Measurements from ENCODE around the gene HNRNPL.

DNA sequence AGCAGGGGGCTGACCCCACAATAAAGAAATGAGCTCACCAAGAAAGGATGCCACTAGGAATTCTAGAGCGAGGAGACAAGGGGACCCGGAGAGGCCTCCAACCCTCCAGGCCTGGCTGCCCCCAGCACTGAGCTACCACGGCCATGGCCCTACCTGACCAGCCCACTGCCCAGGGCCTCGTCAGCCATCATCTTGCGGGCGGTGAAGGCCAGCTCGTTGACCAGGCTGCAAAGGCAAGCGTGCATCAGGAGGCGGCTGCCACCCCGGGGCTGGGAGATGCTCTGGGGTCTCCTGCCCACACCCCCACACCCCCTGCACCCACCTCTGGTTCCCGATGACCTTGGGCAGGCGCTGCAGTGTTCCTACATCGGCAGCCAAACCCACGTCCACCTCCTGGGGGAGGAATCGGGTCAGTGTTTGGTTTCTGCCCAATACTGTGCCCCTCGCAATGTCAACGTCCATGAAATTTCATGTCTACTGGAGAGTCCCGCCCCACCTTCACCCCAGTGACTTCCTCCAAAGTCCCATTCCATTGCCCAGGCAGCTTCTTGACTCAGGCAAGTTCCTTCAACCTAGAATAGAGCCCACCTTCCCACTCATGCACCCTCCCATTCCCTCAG, 33.5 kb downstream of the HNRNPL start:
- no peak for TF ChIP-seq CTCF (IDR thresholded peaks at IDR 0.05; ENCODE audit: borderline replicate concordance, extremely low read depth, low read length, poor library complexity, severe bottlenecking)
- TF ChIP-seq EZH2 (IDR thresholded peaks at IDR 0.05; ENCODE audit: borderline replicate concordance, low read depth, low read length, severe bottlenecking) = no peak

All from DND-41 (cell line).